Left ventricle myocardium inferior (tissue), 1 donor: ENCODE measurements around the gene OR52A1. TPM values are rescaled to one million over a fixed set of nuclear protein-coding genes. Genes with fewer than 3 reads are reported as not detected.

Experiments
- total RNA-seq: library from RNA; stranded (reverse); fragmentation: NEBNext Ultra II Directional; extraction: Animal tissue kit (Norgen Biotek cat#: 25700); gene quantifications from one replicate; pipeline ENCODE4 v1.2.1, GENCODE V29; 2021
- donor health status: DM: no; HTN: yes; CAD: no; lungs with severe emphysema.

OR52A1 gene
- total RNA-seq, 1 donor from 2014 or later: not detected

Other genes with a start within 250 kb of the OR52A1 start
- gene OR51G2, start 235.4 kb downstream of the OR52A1 start, total RNA-seq: not detected
- gene OR51G1, start 230.4 kb downstream of the OR52A1 start, total RNA-seq: not detected
- gene OR51A4, start 207.2 kb downstream of the OR52A1 start, total RNA-seq: not detected
- gene OR51A2, start 199.0 kb downstream of the OR52A1 start, total RNA-seq: not detected
- gene OR51L1, start 159.9 kb downstream of the OR52A1 start, total RNA-seq: not detected
- gene OR52J3, start 108.2 kb downstream of the OR52A1 start, total RNA-seq: not detected
- gene OR52E2, start 95.1 kb downstream of the OR52A1 start, total RNA-seq: not detected
- gene OR52E1, start 85.2 kb downstream of the OR52A1 start, total RNA-seq: not detected
- gene OR52A5, start 16.4 kb downstream of the OR52A1 start, total RNA-seq: not detected
- not detected for gene OR51V1, start 45.9 kb upstream of the OR52A1 start, total RNA-seq
- gene HBB, start 72.3 kb upstream of the OR52A1 start, total RNA-seq: 100 TPM
- gene HBD, start 79.7 kb upstream of the OR52A1 start, total RNA-seq: not detected
- gene HBG1, start 95.1 kb upstream of the OR52A1 start, total RNA-seq: not detected
- not detected for gene HBG2, start 100.0 kb upstream of the OR52A1 start, total RNA-seq
- gene HBE1, start 115.2 kb upstream of the OR52A1 start, total RNA-seq: not detected
- gene OR51B4, start 147.2 kb upstream of the OR52A1 start, total RNA-seq: not detected
- gene OR51B2, start 169.5 kb upstream of the OR52A1 start, total RNA-seq: not detected
- gene OR51B5, start 188.8 kb upstream of the OR52A1 start, total RNA-seq: not detected
- not detected for gene OR51B6, start 196.8 kb upstream of the OR52A1 start, total RNA-seq
- not detected for gene OR51M1, start 229.1 kb upstream of the OR52A1 start, total RNA-seq